ENCODE measurements around the gene CATSPERZ. TPM values are rescaled to one million over a fixed set of nuclear protein-coding genes. Genes with fewer than 3 reads are reported as not detected.
A peak's percentile ranks its signal among the peaks of the same experiment; 100 is the strongest.

Gene CATSPERZ
- total and polyA plus RNA-seq, 2 of the 13 experiments (the other 11 are each of a cell fraction or from before 2014, with no cell fraction given) = 0.22 to 0.48 TPM

DNA sequence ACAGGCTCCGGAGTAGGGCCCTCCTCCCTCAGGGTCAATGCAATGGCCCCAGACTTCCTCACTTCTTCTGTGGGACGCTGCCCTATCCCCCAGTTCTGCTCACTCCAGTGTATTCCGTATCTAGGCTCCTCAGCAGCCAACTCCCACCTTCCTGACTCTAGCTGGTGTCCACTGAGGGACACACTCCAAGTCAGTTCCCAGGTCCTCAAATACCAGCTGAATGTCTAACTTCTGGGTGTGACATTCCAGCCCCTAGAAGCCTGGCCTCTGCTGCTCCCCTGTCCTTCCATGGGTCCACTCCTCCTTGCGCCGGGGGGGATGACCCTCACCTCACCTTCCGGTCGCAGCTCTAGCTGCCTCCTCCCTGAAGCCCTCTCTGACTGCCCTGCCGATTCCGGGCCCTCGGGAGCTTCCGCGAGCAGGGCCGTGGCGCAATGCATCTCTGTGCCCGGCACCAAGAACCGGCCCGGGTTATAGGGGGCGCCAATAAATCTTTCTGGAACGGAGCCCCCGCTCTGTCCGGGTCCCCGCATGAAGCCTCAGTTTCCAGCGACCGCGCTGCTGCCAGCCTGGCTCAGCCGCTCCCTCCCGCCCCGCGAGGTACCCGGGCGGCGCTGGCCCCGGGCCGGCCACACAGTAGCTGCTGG, 31.1 kb upstream of the CATSPERZ start (continued):
- TF ChIP-seq ZNF512 (CRISPR knock-in tag; IDR thresholded peaks at IDR 0.05) = no peak
- peak; percentile 74; the same call in 1 of the 2 replicates for TF ChIP-seq ZFP82 (CRISPR knock-in tag; IDR thresholded peaks at IDR 0.05; ENCODE audit: borderline replicate concordance)
- TF ChIP-seq ETV5 (CRISPR knock-in tag; IDR thresholded peaks at IDR 0.05; ENCODE audit: borderline replicate concordance) = peak; percentile 73
- no peak for TF ChIP-seq FOXA3 (CRISPR knock-in tag; IDR thresholded peaks at IDR 0.05)
- TF ChIP-seq, protein P1, sequence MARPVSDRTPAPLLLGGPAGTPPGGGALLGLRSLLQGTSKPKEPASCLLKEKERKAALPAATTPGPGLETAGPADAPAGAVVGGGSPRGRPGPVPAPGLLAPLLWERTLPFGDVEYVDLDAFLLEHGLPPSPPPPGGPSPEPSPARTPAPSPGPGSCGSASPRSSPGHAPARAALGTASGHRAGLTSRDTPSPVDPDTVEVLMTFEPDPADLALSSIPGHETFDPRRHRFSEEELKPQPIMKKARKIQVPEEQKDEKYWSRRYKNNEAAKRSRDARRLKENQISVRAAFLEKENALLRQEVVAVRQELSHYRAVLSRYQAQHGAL (CRISPR knock-in tag; IDR thresholded peaks at IDR 0.05; ENCODE audit: not compliant biosample characterization) = peak; percentile 27
- TF ChIP-seq, protein P2, sequence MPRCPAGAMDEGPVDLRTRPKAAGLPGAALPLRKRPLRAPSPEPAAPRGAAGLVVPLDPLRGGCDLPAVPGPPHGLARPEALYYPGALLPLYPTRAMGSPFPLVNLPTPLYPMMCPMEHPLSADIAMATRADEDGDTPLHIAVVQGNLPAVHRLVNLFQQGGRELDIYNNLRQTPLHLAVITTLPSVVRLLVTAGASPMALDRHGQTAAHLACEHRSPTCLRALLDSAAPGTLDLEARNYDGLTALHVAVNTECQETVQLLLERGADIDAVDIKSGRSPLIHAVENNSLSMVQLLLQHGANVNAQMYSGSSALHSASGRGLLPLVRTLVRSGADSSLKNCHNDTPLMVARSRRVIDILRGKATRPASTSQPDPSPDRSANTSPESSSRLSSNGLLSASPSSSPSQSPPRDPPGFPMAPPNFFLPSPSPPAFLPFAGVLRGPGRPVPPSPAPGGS (CRISPR knock-in tag; IDR thresholded peaks at IDR 0.05) = 0 out of 2 replicates have a peak, but pooled peaks have one; percentile 6
- 0 out of 2 replicates have a peak, but pooled peaks have one; percentile 33 for TF ChIP-seq EED (CRISPR knock-in tag; IDR thresholded peaks at IDR 0.05)
- peak; percentile 51; the same call in 1 of the 2 replicates for TF ChIP-seq MAZ (IDR thresholded peaks at IDR 0.05; ENCODE audit: borderline replicate concordance, low read depth, low read length)
- TF ChIP-seq MAZ (CRISPR knock-in tag; IDR thresholded peaks at IDR 0.05; ENCODE audit: low read depth) = no peak; the same call in 1 of the 2 replicates
- peak; percentile 55; the same call in 1 of the 2 replicates for TF ChIP-seq ZNF607 (CRISPR knock-in tag; IDR thresholded peaks at IDR 0.05; ENCODE audit: borderline replicate concordance)
- TF ChIP-seq GABPB1 (CRISPR knock-in tag; IDR thresholded peaks at IDR 0.05) = peak; percentile 2; the same call in 1 of the 2 replicates
- TF ChIP-seq, protein P3, sequence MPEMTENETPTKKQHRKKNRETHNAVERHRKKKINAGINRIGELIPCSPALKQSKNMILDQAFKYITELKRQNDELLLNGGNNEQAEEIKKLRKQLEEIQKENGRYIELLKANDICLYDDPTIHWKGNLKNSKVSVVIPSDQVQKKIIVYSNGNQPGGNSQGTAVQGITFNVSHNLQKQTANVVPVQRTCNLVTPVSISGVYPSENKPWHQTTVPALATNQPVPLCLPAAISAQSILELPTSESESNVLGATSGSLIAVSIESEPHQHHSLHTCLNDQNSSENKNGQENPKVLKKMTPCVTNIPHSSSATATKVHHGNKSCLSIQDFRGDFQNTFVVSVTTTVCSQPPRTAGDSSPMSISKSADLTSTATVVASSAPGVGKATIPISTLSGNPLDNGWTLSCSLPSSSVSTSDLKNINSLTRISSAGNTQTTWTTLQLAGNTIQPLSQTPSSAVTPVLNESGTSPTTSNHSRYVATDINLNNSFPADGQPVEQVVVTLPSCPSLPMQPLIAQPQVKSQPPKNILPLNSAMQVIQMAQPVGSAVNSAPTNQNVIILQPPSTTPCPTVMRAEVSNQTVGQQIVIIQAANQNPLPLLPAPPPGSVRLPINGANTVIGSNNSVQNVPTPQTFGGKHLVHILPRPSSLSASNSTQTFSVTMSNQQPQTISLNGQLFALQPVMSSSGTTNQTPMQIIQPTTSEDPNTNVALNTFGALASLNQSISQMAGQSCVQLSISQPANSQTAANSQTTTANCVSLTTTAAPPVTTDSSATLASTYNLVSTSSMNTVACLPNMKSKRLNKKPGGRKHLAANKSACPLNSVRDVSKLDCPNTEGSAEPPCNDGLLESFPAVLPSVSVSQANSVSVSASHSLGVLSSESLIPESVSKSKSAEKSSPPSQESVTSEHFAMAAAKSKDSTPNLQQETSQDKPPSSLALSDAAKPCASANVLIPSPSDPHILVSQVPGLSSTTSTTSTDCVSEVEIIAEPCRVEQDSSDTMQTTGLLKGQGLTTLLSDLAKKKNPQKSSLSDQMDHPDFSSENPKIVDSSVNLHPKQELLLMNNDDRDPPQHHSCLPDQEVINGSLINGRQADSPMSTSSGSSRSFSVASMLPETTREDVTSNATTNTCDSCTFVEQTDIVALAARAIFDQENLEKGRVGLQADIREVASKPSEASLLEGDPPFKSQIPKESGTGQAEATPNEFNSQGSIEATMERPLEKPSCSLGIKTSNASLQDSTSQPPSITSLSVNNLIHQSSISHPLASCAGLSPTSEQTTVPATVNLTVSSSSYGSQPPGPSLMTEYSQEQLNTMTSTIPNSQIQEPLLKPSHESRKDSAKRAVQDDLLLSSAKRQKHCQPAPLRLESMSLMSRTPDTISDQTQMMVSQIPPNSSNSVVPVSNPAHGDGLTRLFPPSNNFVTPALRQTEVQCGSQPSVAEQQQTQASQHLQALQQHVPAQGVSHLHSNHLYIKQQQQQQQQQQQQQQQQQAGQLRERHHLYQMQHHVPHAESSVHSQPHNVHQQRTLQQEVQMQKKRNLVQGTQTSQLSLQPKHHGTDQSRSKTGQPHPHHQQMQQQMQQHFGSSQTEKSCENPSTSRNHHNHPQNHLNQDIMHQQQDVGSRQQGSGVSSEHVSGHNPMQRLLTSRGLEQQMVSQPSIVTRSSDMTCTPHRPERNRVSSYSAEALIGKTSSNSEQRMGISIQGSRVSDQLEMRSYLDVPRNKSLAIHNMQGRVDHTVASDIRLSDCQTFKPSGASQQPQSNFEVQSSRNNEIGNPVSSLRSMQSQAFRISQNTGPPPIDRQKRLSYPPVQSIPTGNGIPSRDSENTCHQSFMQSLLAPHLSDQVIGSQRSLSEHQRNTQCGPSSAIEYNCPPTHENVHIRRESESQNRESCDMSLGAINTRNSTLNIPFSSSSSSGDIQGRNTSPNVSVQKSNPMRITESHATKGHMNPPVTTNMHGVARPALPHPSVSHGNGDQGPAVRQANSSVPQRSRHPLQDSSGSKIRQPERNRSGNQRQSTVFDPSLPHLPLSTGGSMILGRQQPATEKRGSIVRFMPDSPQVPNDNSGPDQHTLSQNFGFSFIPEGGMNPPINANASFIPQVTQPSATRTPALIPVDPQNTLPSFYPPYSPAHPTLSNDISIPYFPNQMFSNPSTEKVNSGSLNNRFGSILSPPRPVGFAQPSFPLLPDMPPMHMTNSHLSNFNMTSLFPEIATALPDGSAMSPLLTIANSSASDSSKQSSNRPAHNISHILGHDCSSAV (CRISPR knock-in tag; IDR thresholded peaks at IDR 0.05; ENCODE audit: borderline replicate concordance) = 0 out of 2 replicates have a peak, but pooled peaks have one; percentile 33
- peak; percentile 84; the same call in 1 of the 2 replicates for TF ChIP-seq ZNF850 (CRISPR knock-in tag; conservative IDR thresholded peaks at IDR 0.05)
- TF ChIP-seq RCOR2 (CRISPR knock-in tag; IDR thresholded peaks at IDR 0.05) = 0 out of 2 replicates have a peak, but pooled peaks have one; percentile 31
- TF ChIP-seq HDAC2 (CRISPR knock-in tag; IDR thresholded peaks at IDR 0.05) = peak; percentile 19; the same call in 1 of the 2 replicates
- no peak; the same call in 1 of the 2 replicates for TF ChIP-seq PAX8 (CRISPR knock-in tag; IDR thresholded peaks at IDR 0.05; ENCODE audit: borderline replicate concordance)
- no peak for TF ChIP-seq MTA3 (CRISPR knock-in tag; IDR thresholded peaks at IDR 0.05)

All from HepG2 (cell line).